Prostate gland (tissue), 1 donor: Measurements from ENCODE around the gene IQGAP1.
"Not testable (repeated sequence)": the region's sequence is repeated elsewhere in the genome, so short reads cannot be mapped to it uniquely, and the experiment has no call there.

ENCODE experiments used
- POLR2A ChIP-seq: fragments of 450-650 bp; IDR thresholded peaks from one replicate; pipeline ENCODE4 v1.6.1; 2016; ENCODE audit warnings: antibody characterized with exemption, mild to moderate bottlenecking
- POLR2AphosphoS5 ChIP-seq: sonication (generic); formaldehyde crosslinking; IDR thresholded peaks from one replicate; pipeline ENCODE4 v1.6.1; 2017; ENCODE audit warnings: antibody characterized with exemption

DNA sequence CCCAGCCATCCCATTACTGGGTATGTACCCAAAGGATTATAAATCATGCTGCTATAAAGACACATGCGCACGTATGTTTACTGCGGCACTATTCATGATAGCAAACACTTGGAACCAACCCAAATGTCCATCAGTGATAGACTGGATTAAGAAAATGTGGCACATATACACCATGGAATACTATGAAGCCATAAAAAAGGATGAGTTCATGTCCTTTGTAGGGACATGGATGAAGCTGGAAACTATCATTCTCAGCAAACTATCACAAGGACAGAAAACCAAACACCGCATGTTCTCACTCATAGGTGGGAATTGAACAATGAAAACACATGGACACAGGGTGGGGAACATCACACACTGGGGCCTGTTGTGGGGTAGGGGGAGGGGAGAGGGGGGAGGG, 22.3 kb downstream of the IQGAP1 start:
- TF ChIP-seq POLR2AphosphoS5, POLR2A: not testable (repeated sequence)
